H9 (cell line): ENCODE data around the gene SAMD15. TPM values are rescaled to one million over a fixed set of nuclear protein-coding genes. Genes with fewer than 3 reads are reported as not detected.

Source experiments
- DNase-seq: peaks from one replicate; pipeline ENCODE4 v3.0.0-alpha.2; 2017
- H2AFZ ChIP-seq: one replicate; pipeline ENCODE4 v1.6.1; 2013; ENCODE audit warnings: mild to moderate bottlenecking, low read length, control low read depth, moderate library complexity
- H2AK5ac ChIP-seq: 2 replicates; pipeline ENCODE4 v1.6.1; 2013; ENCODE audit warnings: low read length, control low read depth, mixed read lengths; ENCODE audit not compliant: insufficient read length
- H2BK120ac ChIP-seq: one replicate; pipeline ENCODE4 v1.6.1; 2013; ENCODE audit warnings: low read depth, mild to moderate bottlenecking, low read length, control low read depth, inconsistent platforms; ENCODE audit not compliant: poor library complexity, severe bottlenecking
- H2BK12ac ChIP-seq: 2 replicates; pipeline ENCODE4 v1.6.1; 2013; ENCODE audit warnings: low read length, control low read depth, mixed read lengths, low read depth; ENCODE audit not compliant: insufficient read length
- H2BK15ac ChIP-seq: 2 replicates; pipeline ENCODE4 v1.6.1; 2013; ENCODE audit warnings: low read depth, low read length, control low read depth
- H2BK20ac ChIP-seq: one replicate; pipeline ENCODE4 v1.6.1; 2013; ENCODE audit warnings: low read depth, mild to moderate bottlenecking, low read length, control low read depth, inconsistent platforms; ENCODE audit not compliant: poor library complexity, severe bottlenecking
- H2BK5ac ChIP-seq: 2 replicates; pipeline ENCODE4 v1.6.1; 2013; ENCODE audit warnings: low read length, control low read depth, mixed read lengths; ENCODE audit not compliant: insufficient read length
- H3K14ac ChIP-seq: 2 replicates; pipeline ENCODE4 v1.6.1; 2013; ENCODE audit warnings: low read length, control low read depth; ENCODE audit not compliant: insufficient read depth
- H3K18ac ChIP-seq: 2 replicates; pipeline ENCODE4 v1.6.1; 2013; ENCODE audit warnings: low read depth, mild to moderate bottlenecking, mixed read lengths, low read length, control low read depth; ENCODE audit not compliant: insufficient read length
- H3K23ac ChIP-seq: 2 replicates; pipeline ENCODE4 v1.6.1; 2013; ENCODE audit warnings: low read length, control low read depth, mixed read lengths, low read depth; ENCODE audit not compliant: insufficient read length
- H3K23me2 ChIP-seq: 2 replicates; pipeline ENCODE4 v1.6.1; 2013; ENCODE audit warnings: low read depth, mild to moderate bottlenecking, mixed read lengths, low read length, control low read depth; ENCODE audit not compliant: insufficient read length, poor library complexity, severe bottlenecking
- H3K27ac ChIP-seq: 2 replicates; pipeline ENCODE4 v1.5.1; 2013; ENCODE audit warnings: low read length, control low read depth, mixed read lengths, low read depth; ENCODE audit not compliant: insufficient read length
- H3K27me3 ChIP-seq: 2 replicates; pipeline ENCODE4 v1.6.1; 2013; ENCODE audit warnings: low read length, control low read depth, inconsistent platforms; ENCODE audit not compliant: insufficient read depth
- H3K4ac ChIP-seq: 2 replicates; pipeline ENCODE4 v1.6.1; 2013; ENCODE audit warnings: low read depth, mild to moderate bottlenecking, control low read depth, inconsistent platforms, low read length, moderate library complexity
- H3K4me1 ChIP-seq: 2 replicates; pipeline ENCODE4 v1.6.1; 2013; ENCODE audit warnings: low read length, control low read depth, inconsistent platforms; ENCODE audit not compliant: insufficient read depth
- H3K4me2 ChIP-seq: 2 replicates; pipeline ENCODE4 v1.6.1; 2013; ENCODE audit warnings: low read length, control low read depth, mixed read lengths; ENCODE audit not compliant: insufficient read length, insufficient read depth
- H3K56ac ChIP-seq: 2 replicates; pipeline ENCODE4 v1.6.1; 2013; ENCODE audit warnings: low read depth, mild to moderate bottlenecking, mixed read lengths, low read length, control low read depth; ENCODE audit not compliant: insufficient read length
- H3K79me1 ChIP-seq: 2 replicates; pipeline ENCODE4 v1.6.1; 2013; ENCODE audit warnings: low read depth, mild to moderate bottlenecking, moderate library complexity, low read length, control low read depth, inconsistent platforms; ENCODE audit not compliant: insufficient read depth, poor library complexity, severe bottlenecking
- H3K79me2 ChIP-seq: 2 replicates; pipeline ENCODE4 v1.6.1; 2013; ENCODE audit warnings: low read length, control low read depth, inconsistent platforms; ENCODE audit not compliant: insufficient read depth
- H3K9ac ChIP-seq: 2 replicates; pipeline ENCODE4 v1.6.1; 2013; ENCODE audit warnings: low read length, control low read depth, mixed read lengths; ENCODE audit not compliant: insufficient read length; ENCODE audit errors: extremely low read depth
- H3K9me3 ChIP-seq: one replicate; pipeline ENCODE4 v1.6.1; 2013; ENCODE audit warnings: low read depth, low read length, inconsistent platforms; ENCODE audit not compliant: control insufficient read depth
- H3T11ph ChIP-seq: one replicate; pipeline ENCODE4 v1.6.1; 2013; ENCODE audit warnings: mild to moderate bottlenecking, low read length, control low read depth, inconsistent platforms
- H4K20me1 ChIP-seq: one replicate; pipeline ENCODE4 v1.6.1; 2013; ENCODE audit not compliant: control insufficient read depth, insufficient read length, insufficient read depth
- H4K5ac ChIP-seq: 2 replicates; pipeline ENCODE4 v1.6.1; 2013; ENCODE audit warnings: low read depth, mild to moderate bottlenecking, mixed read lengths, low read length, control low read depth; ENCODE audit not compliant: insufficient read length
- H4K8ac ChIP-seq: replicated peaks from 2 replicates; pipeline ENCODE4 v1.6.1; 2013; ENCODE audit warnings: low read length, control low read depth, mixed read lengths, low read depth; ENCODE audit not compliant: insufficient read length
- H4K91ac ChIP-seq: 2 replicates; pipeline ENCODE4 v1.6.1; 2013; ENCODE audit warnings: low read depth, mild to moderate bottlenecking, moderate library complexity, mixed read lengths, low read length, control low read depth; ENCODE audit not compliant: insufficient read length
- H3K27ac Mint-ChIP-seq, 3 experiments: 2 replicates in 2 of 3; 3 replicates in 1 of 3; pipeline ENCODE4 v1.8.0; 2020 to 2021; ENCODE audit warnings: mixed read lengths in 3 of 3, mild to moderate bottlenecking in 1 of 3, moderate library complexity in 1 of 3
- H3K27me3 Mint-ChIP-seq: 2 replicates; pipeline ENCODE4 v1.8.0; 2021; ENCODE audit warnings: low read depth, mild to moderate bottlenecking, moderate library complexity, mixed read lengths
- H3K36me3 Mint-ChIP-seq, 3 experiments: 2 replicates in 2 of 3; 3 replicates in 1 of 3; pipeline ENCODE4 v1.8.0; 2020 to 2021; ENCODE audit warnings: low read depth in 3 of 3, mixed read lengths in 3 of 3; ENCODE audit not compliant: insufficient read depth in 1 of 3
- H3K4me1 Mint-ChIP-seq, 2 experiments: 2 replicates each; pipeline ENCODE4 v1.8.0; 2020; ENCODE audit warnings: mixed read lengths in 2 of 2
- H3K4me3 Mint-ChIP-seq, 2 experiments: 2 replicates in 1 of 2; 3 replicates in 1 of 2; pipeline ENCODE4 v1.8.0; 2020 to 2021; ENCODE audit warnings: mild to moderate bottlenecking in 2 of 2, mixed read lengths in 2 of 2, moderate library complexity in 1 of 2
- H3K9me3 Mint-ChIP-seq, 2 experiments: 2 replicates in 1 of 2; 3 replicates in 1 of 2; pipeline ENCODE4 v1.8.0; 2020; ENCODE audit warnings: mild to moderate bottlenecking in 2 of 2, mixed read lengths in 2 of 2, moderate library complexity in 1 of 2
- CTCF ChIP-seq: fragments of 200-600 bp; sonication (generic); conservative IDR thresholded peaks from 3 replicates; pipeline ENCODE4 v1.8.0; 2021; ENCODE audit warnings: antibody characterized with exemption, mild to moderate bottlenecking
- WGBS: extraction: QIAGEN DNeasy Blood & Tissue Kit; methylation state at CpG from one replicate; pipeline ENCODE4 v1.1.7; 2013; ENCODE audit warnings: missing lambda C conversion rate, low lambda C conversion rate, mixed read lengths; ENCODE audit not compliant: insufficient read length; ENCODE audit errors: extremely low coverage; 5-methylcytosine and 5-hydroxymethylcytosine counted together
- total RNA-seq: library from RNA; stranded (reverse); gene quantifications from 2 replicates; pipeline ENCODE4 v1.2.1, GENCODE V29; 2021

The SAMD15 gene
- total RNA-seq, 1 experiment from 2014 or later, result 1.1 TPM

GRCh38 chr14:77347751-77348150 lies 29.4 kb upstream of the SAMD15 start:
- no peak for TF ChIP-seq CTCF
- H3K56ac ChIP-seq, result no peak overlapping the region
- no peak overlapping the region for H4K91ac ChIP-seq
- H3K4me1 ChIP-seq, result peaks cover 9% of the 10 kb centered on the region; the same call in 1 of the 2 replicates
- Mint-ChIP-seq H3K4me1 (peaks cover 20 to 22% of the 10 kb centered on the region in 2 experiments), H3K4me3 (no peak overlapping the region), H3K9me3 (no peaks in the 10 kb centered on the region), H3K27ac (no peak overlapping the region), H3K36me3 (peaks cover 5 to 20% (median 9%) of the 10 kb centered on the region in 3 experiments), H3K27me3 (no peaks in the 10 kb centered on the region)
- H3K14ac ChIP-seq, result no peak overlapping the region
- no peaks in the 10 kb centered on the region for H3K9me3 ChIP-seq
- H2BK120ac ChIP-seq, result no peak overlapping the region
- no peaks in the 10 kb centered on the region for H3K79me1 ChIP-seq
- no peak overlapping the region for H2BK15ac ChIP-seq
- H3K27me3 ChIP-seq, result no peaks in the 10 kb centered on the region
- H3K4ac ChIP-seq, result no peak overlapping the region
- H4K5ac ChIP-seq, result no peak overlapping the region
- DNase-seq, result no peak
- no peak overlapping the region for H2AK5ac ChIP-seq
- no peak overlapping the region for H3T11ph ChIP-seq
- H3K9ac ChIP-seq, result no peak overlapping the region
- H4K20me1 ChIP-seq, result no peaks in the 10 kb centered on the region
- H3K18ac ChIP-seq, result no peak overlapping the region
- no peak overlapping the region for H2BK5ac ChIP-seq
- no peak overlapping the region for H4K8ac ChIP-seq
- H2BK20ac ChIP-seq, result no peak overlapping the region
- no peak overlapping the region for H3K27ac ChIP-seq
- H3K4me2 ChIP-seq, result no peak overlapping the region
- no peaks in the 10 kb centered on the region for H3K23me2 ChIP-seq
- H3K23ac ChIP-seq, result no peak overlapping the region
- H2BK12ac ChIP-seq, result no peak overlapping the region
- H3K79me2 ChIP-seq, result no peaks in the 10 kb centered on the region
- H2AFZ ChIP-seq, result no peak overlapping the region
- WGBS, result no CpG with 5 or more reads among the region's 3 CpGs
